Nephron (organoid): ENCODE results near the gene SUPT6H.

Experiments
- H3K27ac Mint-ChIP-seq, 3 experiments: 2 replicates each; pipeline ENCODE4 v1.8.0; 2020; ENCODE audit warnings: mixed read lengths in 3 of 3, mild to moderate bottlenecking in 2 of 3, moderate library complexity in 1 of 3
- H3K27me3 Mint-ChIP-seq: 2 replicates; pipeline ENCODE4 v1.8.0; 2021; ENCODE audit warnings: low read depth, mild to moderate bottlenecking, moderate library complexity, mixed read lengths
- H3K36me3 Mint-ChIP-seq: 2 replicates; pipeline ENCODE4 v1.8.0; 2020; ENCODE audit warnings: low read depth, mixed read lengths
- H3K4me1 Mint-ChIP-seq: 2 replicates; pipeline ENCODE4 v1.8.0; 2020; ENCODE audit warnings: mixed read lengths
- H3K4me3 Mint-ChIP-seq, 3 experiments: 2 replicates each; pipeline ENCODE4 v1.8.0; 2020; ENCODE audit warnings: mild to moderate bottlenecking in 3 of 3, mixed read lengths in 3 of 3, moderate library complexity in 2 of 3
- H3K9me3 Mint-ChIP-seq: 2 replicates; pipeline ENCODE4 v1.8.0; 2020; ENCODE audit warnings: mixed read lengths
- CTCF ChIP-seq, 3 experiments: fragments of 200-600 bp; sonication (generic); IDR thresholded peaks; one replicate each; pipeline ENCODE4 v1.5.0; 2021; ENCODE audit warnings: antibody characterized with exemption in 3 of 3; ENCODE audit not compliant: unreplicated experiment in 3 of 3

Gene SUPT6H

GRCh38 chr17:28616281-28616680 is 45.7 kb upstream of the SUPT6H start:
- H3K36me3 Mint-ChIP-seq = peaks cover 71% of the 10 kb centered on the region
- H3K27me3 Mint-ChIP-seq = no peaks in the 10 kb centered on the region
- H3K4me3 Mint-ChIP-seq = no peak overlapping the region
- no peak overlapping the region for H3K27ac Mint-ChIP-seq
- H3K4me1 Mint-ChIP-seq = peaks cover 6% of the 10 kb centered on the region
- H3K9me3 Mint-ChIP-seq = no peaks in the 10 kb centered on the region
- TF ChIP-seq CTCF (IDR thresholded peaks at IDR 0.05; ENCODE audit: unreplicated experiment in 3 of 3) = no peak

DNA sequence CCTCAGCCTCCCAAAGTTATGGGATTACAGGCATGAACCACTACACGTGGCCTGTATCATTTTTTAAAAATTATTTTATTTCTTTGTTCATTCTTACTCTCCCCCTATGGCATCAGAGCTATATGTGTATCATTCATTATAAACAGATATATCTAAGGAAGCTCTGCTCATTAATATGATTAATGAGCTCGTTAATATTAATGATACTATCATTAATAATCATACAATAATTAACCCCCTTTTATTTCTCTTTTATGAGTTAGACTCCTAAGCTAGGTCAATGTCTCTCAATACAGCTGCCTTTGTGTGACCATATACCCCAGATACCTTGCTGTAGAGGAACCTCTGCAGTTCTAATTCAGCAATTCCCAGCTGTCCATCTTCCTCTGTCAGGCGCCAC is 43.5 kb upstream of the SUPT6H start:
- Mint-ChIP-seq H3K9me3 (no peaks in the 10 kb centered on the region), H3K27me3 (no peaks in the 10 kb centered on the region), H3K4me1 (peaks cover 6% of the 10 kb centered on the region), H3K27ac (no peak overlapping the region), H3K36me3 (peaks cover 79% of the 10 kb centered on the region), H3K4me3 (no peak overlapping the region)
- no peak for TF ChIP-seq CTCF (IDR thresholded peaks at IDR 0.05; ENCODE audit: unreplicated experiment in 3 of 3)

DNA sequence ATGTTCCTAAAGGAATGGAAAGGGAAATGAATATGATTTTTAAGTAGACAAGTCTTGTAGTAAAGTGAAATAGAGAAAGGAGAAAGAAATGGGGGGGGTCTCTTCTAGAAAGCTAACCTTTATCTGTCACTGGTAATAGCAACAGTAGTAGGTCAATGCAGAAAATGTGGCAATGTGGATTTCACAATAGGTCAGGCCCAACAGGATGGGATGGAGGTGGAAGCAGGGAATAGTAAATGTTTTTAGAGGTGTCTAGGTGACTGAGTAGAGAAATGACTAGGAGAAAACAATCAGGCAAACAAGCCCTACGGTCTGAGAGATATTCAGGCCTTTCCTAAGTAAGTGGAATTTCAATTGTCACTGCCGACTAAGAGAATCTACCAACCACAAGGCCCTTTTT is 42.0 kb upstream of the SUPT6H start:
- Mint-ChIP-seq H3K4me3 (no peak overlapping the region), H3K27me3 (no peaks in the 10 kb centered on the region), H3K36me3 (peaks cover 83% of the 10 kb centered on the region), H3K27ac (no peak overlapping the region), H3K4me1 (peaks cover 6% of the 10 kb centered on the region), H3K9me3 (no peaks in the 10 kb centered on the region)
- TF ChIP-seq CTCF (IDR thresholded peaks at IDR 0.05; ENCODE audit: unreplicated experiment in 3 of 3) = no peak

- Mint-ChIP-seq H3K4me3 (no peak overlapping the region), H3K36me3 (peaks cover 84% of the 10 kb centered on the region)
- TF ChIP-seq CTCF (IDR thresholded peaks at IDR 0.05; ENCODE audit: unreplicated experiment in 3 of 3) = no peak
Observed at GRCh38 chr17:28622186-28622585, 39.8 kb upstream of the SUPT6H start.

DNA sequence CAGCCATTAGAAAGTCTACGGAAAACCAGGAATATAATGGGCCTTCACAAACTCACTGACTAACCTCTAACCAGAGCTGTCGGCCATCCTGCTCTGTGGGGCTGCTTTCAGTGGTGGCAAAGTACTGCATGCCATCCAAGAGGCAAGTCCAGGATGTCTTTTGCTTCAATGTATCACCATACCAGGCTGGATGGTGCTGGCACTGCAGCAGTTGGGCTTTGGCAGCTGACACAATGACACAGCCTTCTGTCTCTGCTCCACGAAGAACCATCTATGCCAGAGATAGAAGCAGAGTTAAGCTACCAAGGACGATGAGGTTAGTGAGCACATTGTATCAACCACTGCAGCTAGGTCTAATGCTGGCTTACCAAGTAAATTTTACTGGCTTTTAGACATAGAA is 38.3 kb upstream of the SUPT6H start:
- Mint-ChIP-seq H3K27ac (no peak overlapping the region), H3K4me3 (no peak overlapping the region), H3K36me3 (peaks cover 83% of the 10 kb centered on the region), H3K4me1 (no peaks in the 10 kb centered on the region), H3K9me3 (no peaks in the 10 kb centered on the region), H3K27me3 (no peaks in the 10 kb centered on the region)
- no peak for TF ChIP-seq CTCF (IDR thresholded peaks at IDR 0.05; ENCODE audit: unreplicated experiment in 3 of 3)

More at GRCh38 chr17:28622186-28622585, 39.8 kb upstream of the SUPT6H start:
- H3K4me1 Mint-ChIP-seq = no peaks in the 10 kb centered on the region
- no peak overlapping the region for H3K27ac Mint-ChIP-seq
- no peaks in the 10 kb centered on the region for H3K9me3 Mint-ChIP-seq
- H3K27me3 Mint-ChIP-seq = no peaks in the 10 kb centered on the region

DNA sequence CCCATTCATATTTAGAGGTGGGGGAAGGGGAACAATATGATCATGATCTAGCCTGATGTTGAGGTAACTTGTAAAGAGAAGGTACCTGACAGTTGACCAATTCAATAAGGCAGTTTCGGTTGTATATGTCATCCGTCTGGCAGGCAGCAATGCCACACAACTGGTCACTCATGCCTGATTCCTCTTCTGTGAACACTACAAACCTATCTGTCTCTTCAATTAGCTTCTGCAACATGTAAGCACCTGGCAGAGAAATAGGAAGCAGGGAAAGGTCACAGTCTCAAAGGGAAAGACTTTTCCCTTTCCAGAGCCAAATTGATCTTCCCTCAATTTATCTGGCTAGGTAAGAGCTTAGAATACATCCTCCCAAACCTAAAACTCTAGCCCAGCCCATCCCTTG is 37.9 kb upstream of the SUPT6H start:
- TF ChIP-seq CTCF (IDR thresholded peaks at IDR 0.05; ENCODE audit: unreplicated experiment in 3 of 3) = no peak
- no peaks in the 10 kb centered on the region for H3K4me1 Mint-ChIP-seq
- no peaks in the 10 kb centered on the region for H3K9me3 Mint-ChIP-seq
- H3K27ac Mint-ChIP-seq = no peak overlapping the region
- H3K36me3 Mint-ChIP-seq = peaks cover 79% of the 10 kb centered on the region
- no peak overlapping the region for H3K4me3 Mint-ChIP-seq
- H3K27me3 Mint-ChIP-seq = no peaks in the 10 kb centered on the region
